HepG2 (cell line): ENCODE results near the gene TOR4A. TPM values are rescaled to one million over a fixed set of nuclear protein-coding genes. Genes with fewer than 3 reads are reported as not detected.
A peak's percentile ranks its signal among the peaks of the same experiment; 100 is the strongest.

Experiments
- ATAC-seq: fragments of 200-7000 bp; cut with Tn5 transposase; 3 replicates; pipeline ENCODE4 v1.9.1; 2020; ENCODE audit warnings: mild to moderate bottlenecking, moderate library complexity
- BruUV-seq: library from RNA; stranded (reverse); fragments of 400-500 nt; replicated peaks from 2 replicates; lab custom pipeline; 2021; lab: Mats Ljungman, UMichigan
- CTCF ChIA-PET: fragments of 300-600 bp; formaldehyde crosslinking; extraction: SDS; loops from one replicate; lab custom pipeline; 2021; ENCODE audit warnings: low total read pairs, inconsistent platforms, low intra/inter-chr PET ratio; lab: Yijun Ruan, JAX
- POLR2A ChIA-PET: fragments of 350-600 bp; sonication (Branson Sonifier 250); formaldehyde crosslinking; loops from one replicate; lab custom pipeline; 2020; ENCODE audit warnings: antibody characterized with exemption, inconsistent platforms; lab: Yijun Ruan, JAX
- DNase-seq: peaks from one replicate; pipeline ENCODE4 v3.0.0-alpha.2; 2015; ENCODE audit warnings: low spot score
- FAIRE-seq: peaks from 3 replicates; lab custom pipeline; 2011; peaks lifted over from hg19 to GRCh38; lab: Jason Lieb, UNC
- H2AFZ ChIP-seq: one replicate; pipeline ENCODE4 v1.6.1; 2011; ENCODE audit warnings: low read length, inconsistent platforms
- H3K27ac ChIP-seq: fragments of 300-600 bp; 3 replicates; pipeline ENCODE4 v1.8.0; 2011; ENCODE audit warnings: mixed run types, mild to moderate bottlenecking, mixed read lengths, low read length, inconsistent platforms; ENCODE audit not compliant: insufficient read depth; ENCODE audit errors: extremely low read length
- H3K27me3 ChIP-seq, 2 experiments: fragments of 200-600 bp in 1 of 2; 2 replicates in 1 of 2; 3 replicates in 1 of 2; pipeline versions ENCODE4 v1.6.0 to v1.8.0; 2011; ENCODE audit warnings: low read length in 2 of 2, mild to moderate bottlenecking in 2 of 2, moderate library complexity in 2 of 2, inconsistent platforms in 1 of 2; ENCODE audit not compliant: insufficient read depth in 2 of 2, control insufficient read depth in 1 of 2
- H3K36me3 ChIP-seq, 2 experiments: fragments of 200-600 bp in 1 of 2; replicated peaks in 1 of 2; 2 replicates in 1 of 2; 3 replicates in 1 of 2; pipeline versions ENCODE4 v1.5.1 to v1.8.0; 2011; ENCODE audit warnings: low read length in 2 of 2, inconsistent platforms in 1 of 2; ENCODE audit not compliant: insufficient read depth in 2 of 2, control insufficient read depth in 1 of 2
- H3K4me1 ChIP-seq: 2 replicates; pipeline ENCODE4 v1.5.1; 2012; ENCODE audit warnings: low read length, inconsistent platforms; ENCODE audit not compliant: insufficient read depth
- H3K4me2 ChIP-seq: 2 replicates; pipeline ENCODE4 v1.6.0; 2011; ENCODE audit warnings: low read depth, low read length, inconsistent platforms
- H3K4me3 ChIP-seq, 3 experiments: fragments of 200-600 bp in 1 of 3; sonication (generic), shearing (Covaris generic) in 1 of 3; replicated peaks in 1 of 3; 2 replicates each; pipeline ENCODE4 v1.5.1; 2011 to 2016; ENCODE audit warnings: low read length in 3 of 3, inconsistent platforms in 2 of 3, low read depth in 2 of 3, mild to moderate bottlenecking in 2 of 3, control low read depth in 1 of 3, mixed read lengths in 1 of 3; ENCODE audit not compliant: insufficient read depth in 1 of 3
- H3K79me2 ChIP-seq: one replicate; pipeline ENCODE4 v1.6.1; 2011; ENCODE audit warnings: low read length, inconsistent platforms; ENCODE audit not compliant: insufficient read depth
- H3K9ac ChIP-seq: 2 replicates; pipeline ENCODE4 v1.6.0; 2011; ENCODE audit warnings: mild to moderate bottlenecking, low read depth, low read length, inconsistent platforms; ENCODE audit not compliant: insufficient read depth
- H3K9me3 ChIP-seq: 2 replicates; pipeline ENCODE4 v1.5.1; 2012; ENCODE audit warnings: mild to moderate bottlenecking, low read length
- H4K20me1 ChIP-seq: 2 replicates; pipeline ENCODE4 v1.6.0; 2011; ENCODE audit warnings: inconsistent platforms, mild to moderate bottlenecking, low read length, moderate library complexity; ENCODE audit not compliant: insufficient read depth
- EED ChIP-seq: sonication (generic); formaldehyde crosslinking; IDR thresholded peaks from 2 replicates; pipeline ENCODE4 v1.5.0; 2020; ENCODE audit warnings: mild to moderate bottlenecking, missing genetic modification reagents
- FOXK2 ChIP-seq: fragments of 450-650 bp; IDR thresholded peaks from 2 replicates; pipeline ENCODE4 v1.6.1; 2016
- GABPA ChIP-seq, 2 experiments: IDR thresholded peaks; 2 replicates each; pipeline ENCODE4 v1.6.1; 2011 to 2016; ENCODE audit warnings: low read depth in 2 of 2, low read length in 1 of 2, missing biosample characterization in 1 of 2, missing genetic modification characterization in 1 of 2
- HNRNPLL ChIP-seq: fragments of 200-400 bp; formaldehyde crosslinking; IDR thresholded peaks from 2 replicates; pipeline ENCODE4 v1.6.1; 2017; ENCODE audit warnings: mild to moderate bottlenecking, low read depth, low read length; ENCODE audit not compliant: poor library complexity, severe bottlenecking
- MTERF4 ChIP-seq: sonication (generic); formaldehyde crosslinking; IDR thresholded peaks from 2 replicates; pipeline ENCODE4 v1.8.0; 2023; ENCODE audit warnings: mild to moderate bottlenecking, missing genetic modification reagents
- NR0B2 ChIP-seq: sonication (generic); formaldehyde crosslinking; IDR thresholded peaks from 2 replicates; pipeline ENCODE4 v1.4.0; 2020; ENCODE audit warnings: mild to moderate bottlenecking, missing genetic modification reagents
- RBFOX2 ChIP-seq: fragments of 200-400 bp; formaldehyde crosslinking; IDR thresholded peaks from 2 replicates; pipeline ENCODE4 v1.6.1; 2017; ENCODE audit warnings: low read depth, mild to moderate bottlenecking, low read length
- SAP130 ChIP-seq: IDR thresholded peaks from 2 replicates; pipeline ENCODE4 v1.6.1; 2016; ENCODE audit warnings: low read depth
- TBX2 ChIP-seq: sonication (generic); formaldehyde crosslinking; IDR thresholded peaks from 2 replicates; pipeline ENCODE4 v1.5.0; 2020; ENCODE audit warnings: missing genetic modification reagents, mild to moderate bottlenecking, borderline replicate concordance
- TEAD3 ChIP-seq: optimal IDR thresholded peaks from 2 replicates; pipeline ENCODE3; 2016; ENCODE audit warnings: borderline replicate concordance
- TGIF2 ChIP-seq: IDR thresholded peaks from 2 replicates; pipeline ENCODE4 v1.6.1; 2016; ENCODE audit warnings: control low read depth, missing compliant biosample characterization
- ZBTB7B ChIP-seq: sonication (generic); formaldehyde crosslinking; IDR thresholded peaks from 2 replicates; pipeline ENCODE4 v1.4.0; 2020; ENCODE audit warnings: missing genetic modification reagents
- whole genome bisulfite sequencing: methylation state at CpG from one replicate; pipeline ENCODE4 v1.1.6; 2017; ENCODE audit warnings: low lambda C conversion rate; 5-methylcytosine and 5-hydroxymethylcytosine counted together
- in situ Hi-C: cut with HindIII; loops from 2 replicates; pipeline ENCODE4 v1.10.0; 2017; ENCODE audit warnings: low pct_unique_long_range_greater_than_20kb; ENCODE audit not compliant: extremely low pct_ligation_motif_present
- intact Hi-C: fragments of 100-400 bp; cut with micrococcal nuclease; formaldehyde crosslinking; loops from one replicate; pipeline ENCODE4 v1.10.0; 2022; ENCODE audit not compliant: unreplicated experiment
- polyA plus RNA-seq, 8 experiments: library from polyadenylated mRNA; depleted of rRNA in 3 of 8; stranded (reverse) in 7 of 8; unstranded in 1 of 8; fragments of >200 nt; fragmentation: Illumina TruSeq in 4 of 8; extraction: Trizol in 4 of 8; gene quantifications; 2 replicates each; pipeline versions ENCODE4 v1.2.1 to v1.2.3, GENCODE V29; 2011 to 2016; ENCODE audit warnings: low read depth in 4 of 8, missing spikeins in 1 of 8, mixed read lengths in 1 of 8; ENCODE audit not compliant: insufficient read depth in 1 of 8
- total RNA-seq, 5 experiments: library from RNA; depleted of rRNA; stranded (reverse); fragments of >200 nt; fragmentation: Illumina TruSeq; extraction: Trizol; gene quantifications; 2 replicates each; pipeline ENCODE4 v1.2.3, GENCODE V29; 2016; ENCODE audit warnings: low read depth in 1 of 5
- TF ChIP-seq, protein P1 (sequence below): sonication (generic); formaldehyde crosslinking; IDR thresholded peaks from 2 replicates; pipeline ENCODE4 v1.5.1; 2020; ENCODE audit warnings: mild to moderate bottlenecking, missing genetic modification reagents, moderate library complexity

Gene TOR4A
- total and polyA plus RNA-seq, 2 of the 13 experiments (the other 11 are each of a cell fraction or from before 2014, with no cell fraction given) = 11.1 to 14.2 TPM

GRCh38 chr9:137306066-137306849 lies 28.7 kb downstream of the TOR4A start:
- FAIRE-seq (no peak), ATAC-seq (no peak)
- H3K4me3 ChIP-seq = peak overlapping the region in 2 of 3 experiments; percentile 28 to 49; a peak in 3 of 6 replicates
- ChIA-PET CTCF (no interaction called here), POLR2A (no interaction called here)
- in situ Hi-C loops = no loop called here
- peaks cover 18 to 75% of the 10 kb centered on the region in 2 experiments for H3K27me3 ChIP-seq
- H3K9ac ChIP-seq = no peak overlapping the region
- H3K36me3 ChIP-seq = no peaks in the 10 kb centered on the region
- TF ChIP-seq NR0B2 (CRISPR knock-in tag) = no peak
- TF ChIP-seq, protein P1, sequence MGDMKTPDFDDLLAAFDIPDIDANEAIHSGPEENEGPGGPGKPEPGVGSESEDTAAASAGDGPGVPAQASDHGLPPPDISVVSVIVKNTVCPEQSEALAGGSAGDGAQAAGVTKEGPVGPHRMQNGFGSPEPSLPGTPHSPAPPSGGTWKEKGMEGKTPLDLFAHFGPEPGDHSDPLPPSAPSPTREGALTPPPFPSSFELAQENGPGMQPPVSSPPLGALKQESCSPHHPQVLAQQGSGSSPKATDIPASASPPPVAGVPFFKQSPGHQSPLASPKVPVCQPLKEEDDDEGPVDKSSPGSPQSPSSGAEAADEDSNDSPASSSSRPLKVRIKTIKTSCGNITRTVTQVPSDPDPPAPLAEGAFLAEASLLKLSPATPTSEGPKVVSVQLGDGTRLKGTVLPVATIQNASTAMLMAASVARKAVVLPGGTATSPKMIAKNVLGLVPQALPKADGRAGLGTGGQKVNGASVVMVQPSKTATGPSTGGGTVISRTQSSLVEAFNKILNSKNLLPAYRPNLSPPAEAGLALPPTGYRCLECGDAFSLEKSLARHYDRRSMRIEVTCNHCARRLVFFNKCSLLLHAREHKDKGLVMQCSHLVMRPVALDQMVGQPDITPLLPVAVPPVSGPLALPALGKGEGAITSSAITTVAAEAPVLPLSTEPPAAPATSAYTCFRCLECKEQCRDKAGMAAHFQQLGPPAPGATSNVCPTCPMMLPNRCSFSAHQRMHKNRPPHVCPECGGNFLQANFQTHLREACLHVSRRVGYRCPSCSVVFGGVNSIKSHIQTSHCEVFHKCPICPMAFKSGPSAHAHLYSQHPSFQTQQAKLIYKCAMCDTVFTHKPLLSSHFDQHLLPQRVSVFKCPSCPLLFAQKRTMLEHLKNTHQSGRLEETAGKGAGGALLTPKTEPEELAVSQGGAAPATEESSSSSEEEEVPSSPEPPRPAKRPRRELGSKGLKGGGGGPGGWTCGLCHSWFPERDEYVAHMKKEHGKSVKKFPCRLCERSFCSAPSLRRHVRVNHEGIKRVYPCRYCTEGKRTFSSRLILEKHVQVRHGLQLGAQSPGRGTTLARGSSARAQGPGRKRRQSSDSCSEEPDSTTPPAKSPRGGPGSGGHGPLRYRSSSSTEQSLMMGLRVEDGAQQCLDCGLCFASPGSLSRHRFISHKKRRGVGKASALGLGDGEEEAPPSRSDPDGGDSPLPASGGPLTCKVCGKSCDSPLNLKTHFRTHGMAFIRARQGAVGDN (CRISPR knock-in tag) = peak; percentile 37; the same call in 1 of the 2 replicates
- no peak for TF ChIP-seq TBX2 (CRISPR knock-in tag)
- no peak for TF ChIP-seq GABPA (IDR thresholded peaks at IDR 0.05; ENCODE audit: low read depth, low read length)
- TF ChIP-seq GABPA (CRISPR knock-in tag; IDR thresholded peaks at IDR 0.05; ENCODE audit: low read depth) = 0 out of 2 replicates have a peak, but pooled peaks have one; percentile 20
- peak; percentile 4 for TF ChIP-seq HNRNPLL
- TF ChIP-seq TEAD3 (CRISPR knock-in tag) = peak; percentile 53
- TF ChIP-seq SAP130 (CRISPR knock-in tag) = peak; percentile 34; the same call in 1 of the 2 replicates
- peak; percentile 43; the same call in 1 of the 2 replicates for TF ChIP-seq RBFOX2
- TF ChIP-seq FOXK2 = no peak
- TF ChIP-seq TGIF2 = 0 out of 2 replicates have a peak, but pooled peaks have one; percentile 34
- no peak for TF ChIP-seq MTERF4
- 0 out of 2 replicates have a peak, but pooled peaks have one; percentile 7 for TF ChIP-seq ZBTB7B (CRISPR knock-in tag)
- no peak for TF ChIP-seq EED (CRISPR knock-in tag)
- TF ChIP-seq, all 625 proteins: peak for 8
- no peak for DNase-seq
- H3K9me3 ChIP-seq = no peaks in the 10 kb centered on the region
- H3K27ac ChIP-seq = no peak overlapping the region
- H3K79me2 ChIP-seq = no peaks in the 10 kb centered on the region
- intact Hi-C loops = loop anchor here (10.0 kb wide), 1 partner anchor 99 kb away; no protein-coding TSS in a partner anchor
- BruUV-seq = no TSS peak
- WGBS = 9% methylated on average over 9 of the region's 30 CpGs
- H3K4me1 ChIP-seq = peaks cover 54% of the 10 kb centered on the region
- H2AFZ ChIP-seq = no peak overlapping the region
- peak overlapping the region; percentile 51; the same call in 1 of the 2 replicates for H3K4me2 ChIP-seq
- no peaks in the 10 kb centered on the region for H4K20me1 ChIP-seq
